Medulla oblongata (tissue), 1 donor: Measurements from ENCODE around the gene STAT2.

Experiments used
- DNase-seq: peaks from one replicate; pipeline ENCODE4 v3.0.0-alpha.2; 2015; ENCODE audit errors: extremely low spot score

Gene STAT2

GRCh38 chr12:56293795-56294194 lies 66.1 kb downstream of the STAT2 start:
- no peak for DNase-seq
